GM19023 (cell line): ENCODE results near the gene TBRG1.

Experiments
- ATAC-seq: cut with Tn5 transposase; IDR thresholded peaks from one replicate; pipeline ENCODE4 v1.9.1; 2021; ENCODE audit warnings: mild to moderate bottlenecking, moderate library complexity; ENCODE audit not compliant: unreplicated experiment

The TBRG1 gene

DNA sequence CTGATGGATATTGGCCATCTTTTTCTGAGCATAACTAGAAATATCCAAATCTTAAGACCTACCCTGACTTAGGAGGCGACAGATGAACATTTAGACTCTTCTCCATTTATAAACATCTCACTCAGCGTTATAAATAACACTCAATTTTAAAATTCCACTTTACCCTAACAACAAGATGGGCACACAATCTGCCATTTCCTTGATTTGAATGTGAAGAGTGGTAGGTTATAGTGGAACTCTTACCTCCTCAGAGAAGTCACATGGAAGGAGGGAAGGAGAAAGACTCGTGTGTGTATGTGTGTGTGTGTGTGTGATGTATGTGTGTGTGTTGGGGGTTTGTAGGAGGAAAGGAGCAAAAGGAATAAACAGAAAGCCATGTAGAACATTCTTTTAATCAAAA lies 35.8 kb downstream of the TBRG1 start:
- no peak for ATAC-seq

- ATAC-seq = no peak
These were observed 36.3 kb downstream of the TBRG1 start for GRCh38 chr11:124658986-124659385.

- ATAC-seq = no peak
These were observed 38.9 kb downstream of the TBRG1 start for GRCh38 chr11:124661553-124661952.

GRCh38 chr11:124662106-124662505 lies 39.4 kb downstream of the TBRG1 start:
- ATAC-seq = no peak

DNA sequence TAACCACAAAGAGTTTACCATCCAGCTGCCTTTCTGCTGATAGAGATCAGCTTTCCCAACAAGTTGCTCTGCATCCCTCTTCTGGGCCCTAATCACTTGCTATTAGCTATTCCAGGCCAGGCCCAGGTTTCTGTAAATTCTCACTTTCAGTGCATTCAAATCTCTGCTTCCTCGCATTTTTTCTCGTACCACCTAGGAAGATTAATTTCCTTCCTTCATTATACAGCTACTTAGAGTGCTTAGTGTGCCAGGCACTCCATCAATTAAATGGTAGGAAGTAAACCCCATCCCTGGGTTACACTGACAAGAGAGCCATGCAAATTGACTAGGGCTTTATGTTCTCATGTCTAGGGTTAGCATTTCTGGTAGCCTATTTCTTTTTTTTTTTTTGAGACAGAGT lies 41.2 kb downstream of the TBRG1 start:
- ATAC-seq = no peak

DNA sequence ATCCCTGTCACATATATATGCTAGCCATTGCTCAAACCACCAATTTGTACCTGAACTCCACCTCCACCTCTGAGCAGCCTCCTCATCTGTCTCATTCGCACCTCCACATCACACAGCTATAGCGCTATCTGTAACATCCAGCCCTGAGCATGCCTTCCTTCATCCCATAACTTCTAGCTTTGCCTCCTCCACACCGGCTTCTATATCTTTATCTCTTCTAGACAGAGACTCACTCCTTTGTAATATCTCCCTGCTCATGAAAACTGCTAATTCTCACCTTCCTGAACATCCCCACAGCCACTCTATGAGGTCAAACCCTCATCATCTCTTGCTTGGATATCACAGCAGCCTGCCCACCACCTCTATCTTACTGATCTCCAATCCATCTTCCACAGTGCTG lies 44.9 kb downstream of the TBRG1 start:
- ATAC-seq = no peak

GRCh38 chr11:124669193-124669592 lies 46.5 kb downstream of the TBRG1 start:
- ATAC-seq = peak; percentile 34

DNA sequence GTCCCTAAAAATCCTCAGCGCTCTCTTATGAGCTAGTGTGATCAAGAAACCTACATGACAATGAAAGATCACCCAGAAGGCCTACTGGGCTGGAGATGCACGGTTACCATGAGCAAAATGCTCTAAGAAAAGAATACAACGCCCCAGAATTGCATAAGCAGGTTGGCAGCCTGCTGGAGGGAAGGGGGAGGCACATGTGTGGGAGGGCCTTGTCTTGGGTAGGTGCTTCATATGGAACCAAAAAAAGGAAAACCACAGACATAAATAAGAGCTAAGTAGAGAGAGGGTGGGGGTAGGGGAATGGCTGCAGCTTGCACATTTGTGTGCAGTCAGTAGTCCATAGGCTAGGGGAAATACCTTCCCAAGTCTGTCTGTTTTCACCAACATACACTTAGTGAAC lies 48.1 kb downstream of the TBRG1 start:
- ATAC-seq = no peak

GRCh38 chr11:124672536-124673215 lies 50.0 kb downstream of the TBRG1 start:
- no peak for ATAC-seq

DNA sequence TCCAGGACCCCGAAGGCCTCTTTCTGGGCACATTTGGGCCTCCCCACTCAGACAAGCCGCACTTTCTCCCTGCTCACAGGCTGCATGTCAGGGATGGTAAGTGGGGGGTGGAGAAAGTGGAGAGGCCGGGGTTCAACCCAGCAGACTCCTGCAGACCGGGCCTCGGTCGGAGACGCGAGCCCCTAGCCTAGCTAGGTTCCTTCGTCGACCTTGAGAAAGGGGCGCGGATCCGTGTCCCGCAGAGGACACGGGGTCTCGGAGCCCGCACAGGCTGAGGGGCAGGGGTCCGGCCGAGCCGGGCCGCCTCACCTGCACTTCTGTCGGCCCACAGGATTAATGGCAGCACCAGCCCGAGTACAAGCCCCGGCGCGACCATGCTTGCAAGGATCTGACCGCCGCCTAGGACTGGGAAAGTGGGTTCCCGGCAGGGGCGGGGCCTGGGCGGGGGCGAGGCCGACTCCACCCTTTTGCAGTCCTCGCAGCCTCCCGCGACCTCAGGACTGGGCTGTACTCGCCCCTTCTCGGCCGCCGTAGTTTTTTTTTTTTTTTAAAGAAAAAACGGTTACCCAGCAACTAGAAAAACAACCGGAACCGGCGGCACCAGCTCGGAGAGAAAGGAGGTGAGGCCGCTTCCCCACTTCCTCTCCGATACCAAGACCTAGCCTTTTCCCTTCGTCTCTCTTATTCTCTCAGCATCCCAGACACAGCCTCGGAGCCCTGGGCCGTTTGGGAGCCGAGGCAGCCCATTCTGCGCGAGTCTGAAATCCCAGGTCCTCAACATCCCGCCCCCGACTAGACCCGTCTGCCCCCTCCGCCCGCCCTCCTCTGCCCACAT lies 50.9 kb downstream of the TBRG1 start, which contains the start of the genes SIAE and SPA17:
SIAE (minus strand) TSS at position 407 of the 835 bp plus-strand sequence; CDS start at position 376, 31 bp downstream.
SPA17 (plus strand) TSS at position 572 of the 835 bp plus-strand sequence. CDS start 1,361 bp downstream, outside the sequence.
- peak; percentile 90 for ATAC-seq

DNA sequence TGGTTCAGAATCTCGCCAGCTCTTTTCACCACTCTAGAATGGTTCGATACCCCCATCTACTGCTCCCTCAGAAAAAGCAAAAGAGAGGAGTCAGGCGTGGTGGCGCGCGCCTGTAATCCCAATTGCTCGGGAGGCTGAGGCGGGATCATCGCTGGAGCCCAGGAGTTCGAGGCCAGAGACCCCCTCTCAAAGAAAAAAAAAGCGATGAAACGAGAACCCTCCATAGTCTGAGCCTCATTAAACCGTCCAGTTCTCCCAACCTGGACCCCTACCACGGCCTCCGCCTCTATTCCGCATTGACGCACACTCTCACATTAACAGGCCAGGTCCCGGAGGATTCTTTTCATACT lies 51.5 kb downstream of the TBRG1 start:
- ATAC-seq = no peak

DNA sequence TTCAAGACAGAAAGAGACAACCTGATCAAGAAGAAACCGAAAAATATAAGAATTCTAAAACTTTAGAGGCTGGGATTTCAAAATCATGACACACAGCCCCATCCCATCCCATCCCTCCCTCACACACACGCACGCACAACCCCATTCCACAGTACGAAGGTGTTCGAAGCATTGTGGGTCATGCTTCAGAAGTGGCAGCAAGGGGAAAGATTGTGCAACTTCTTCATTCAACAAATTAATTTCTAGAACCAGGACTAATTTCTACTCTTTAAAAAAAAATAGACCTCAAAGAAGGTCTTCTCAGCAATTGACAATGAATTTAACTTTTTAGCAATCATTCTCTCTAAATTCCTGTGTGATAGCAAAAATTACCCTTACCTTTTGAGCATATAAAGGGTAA lies 51.9 kb downstream of the TBRG1 start:
- ATAC-seq = no peak

DNA sequence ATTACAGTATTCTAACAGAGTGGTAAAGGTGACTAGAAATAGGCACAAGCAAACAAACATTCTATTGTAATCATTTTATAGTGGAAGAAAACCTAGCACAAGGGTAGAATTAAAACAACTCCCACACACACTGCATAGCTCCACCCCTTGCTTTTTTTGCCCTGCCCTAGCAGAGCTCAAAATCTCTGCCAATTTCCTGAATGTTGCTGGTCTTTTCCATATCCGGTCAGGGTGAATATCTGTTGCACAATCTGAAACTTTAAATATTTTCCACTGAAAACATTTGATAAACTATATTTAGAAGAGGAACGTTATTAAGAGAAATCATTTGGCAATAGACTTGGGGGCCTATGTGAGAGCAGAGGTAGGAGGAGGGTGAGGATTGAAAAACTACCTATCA lies 53.7 kb downstream of the TBRG1 start:
- no peak for ATAC-seq

GRCh38 chr11:124678416-124678815 lies 55.8 kb downstream of the TBRG1 start:
- no peak for ATAC-seq

DNA sequence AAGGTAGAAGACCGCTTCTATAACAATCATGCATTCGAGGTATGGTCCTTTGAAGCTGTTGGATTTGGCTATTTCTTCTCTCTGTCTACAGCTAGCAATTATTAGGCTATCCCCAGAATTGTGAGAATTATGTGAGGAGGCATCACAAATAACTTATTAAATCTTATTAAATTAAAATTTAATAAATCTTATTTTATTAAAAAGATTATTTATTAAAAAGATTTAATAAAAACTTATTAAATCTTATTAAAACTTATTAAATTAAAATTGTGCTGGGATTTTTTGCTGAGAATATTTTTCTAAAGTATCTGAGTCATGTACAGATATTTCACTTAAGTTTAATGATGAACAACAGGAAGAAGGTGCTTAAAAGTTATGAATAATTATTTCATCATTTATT lies 58.8 kb downstream of the TBRG1 start:
- ATAC-seq = no peak

GRCh38 chr11:124682443-124682842 lies 59.8 kb downstream of the TBRG1 start:
- no peak for ATAC-seq
